GM19025 (cell line): ENCODE results near the gene RHOT2.

Experiments used
- ATAC-seq: cut with Tn5 transposase; IDR thresholded peaks from one replicate; pipeline ENCODE4 v1.9.1; 2021; ENCODE audit warnings: mild to moderate bottlenecking, low read depth, moderate library complexity; ENCODE audit not compliant: unreplicated experiment

Gene RHOT2

GRCh38 chr16:723695-724094 is 55.8 kb downstream of the RHOT2 start:
- ATAC-seq: no peak
